Raji (cell line): Measurements from ENCODE around the gene IMPACT.

ENCODE experiments used
- POLR2A ChIP-seq: IDR thresholded peaks from 2 replicates; pipeline ENCODE4 v1.6.1; 2011; ENCODE audit warnings: low read depth, low read length, control low read depth; ENCODE audit not compliant: insufficient read depth

IMPACT gene, protein sequence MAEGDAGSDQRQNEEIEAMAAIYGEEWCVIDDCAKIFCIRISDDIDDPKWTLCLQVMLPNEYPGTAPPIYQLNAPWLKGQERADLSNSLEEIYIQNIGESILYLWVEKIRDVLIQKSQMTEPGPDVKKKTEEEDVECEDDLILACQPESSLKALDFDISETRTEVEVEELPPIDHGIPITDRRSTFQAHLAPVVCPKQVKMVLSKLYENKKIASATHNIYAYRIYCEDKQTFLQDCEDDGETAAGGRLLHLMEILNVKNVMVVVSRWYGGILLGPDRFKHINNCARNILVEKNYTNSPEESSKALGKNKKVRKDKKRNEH

DNA sequence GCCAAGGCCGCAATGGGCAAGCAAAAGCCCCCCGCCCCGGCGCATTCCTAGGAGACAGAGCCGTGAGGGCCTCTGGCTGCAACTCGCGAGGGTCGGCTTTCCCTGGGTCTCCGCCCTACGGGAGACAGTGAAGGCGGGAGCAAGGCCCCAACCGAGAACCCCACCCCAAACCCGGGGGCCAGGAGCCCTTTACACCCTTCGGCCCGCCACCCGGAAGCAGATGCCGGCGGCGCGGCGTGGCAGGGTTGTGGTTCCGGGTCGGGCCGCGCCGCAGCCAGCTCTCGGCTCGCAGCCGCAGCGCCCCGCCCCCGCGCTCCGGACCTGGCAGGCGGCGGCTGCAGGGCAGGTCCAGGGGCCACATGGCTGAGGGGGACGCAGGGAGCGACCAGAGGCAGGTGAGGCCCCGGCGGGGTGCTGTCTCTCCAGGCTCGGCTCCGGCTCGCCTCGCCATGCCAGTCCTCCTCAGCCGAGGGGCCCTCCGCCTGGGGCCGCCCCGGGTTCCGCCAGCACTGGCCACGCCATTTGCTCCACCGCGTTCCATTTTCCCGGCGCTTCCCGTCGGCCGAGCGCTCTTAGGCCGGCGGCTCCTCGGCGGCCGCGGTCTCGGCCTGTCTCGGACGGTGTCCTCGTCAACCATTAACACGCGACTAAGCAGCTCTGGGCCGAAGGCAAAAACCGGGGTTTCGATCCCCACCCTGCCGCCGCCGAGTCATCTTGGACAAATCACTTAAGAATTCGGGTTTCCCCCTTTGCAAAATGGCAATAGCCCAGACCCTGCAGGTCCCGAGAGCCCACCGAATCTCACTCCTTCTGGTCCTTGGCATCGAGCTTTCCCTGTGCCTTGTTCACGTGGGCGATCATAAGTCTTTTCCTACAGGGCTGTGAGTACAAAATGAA is at the start of gene IMPACT:
Gene IMPACT, plus strand, starts transcription at position 273 of the 897 bp plus-strand sequence. Its CDS starts 87 bp downstream, at position 360.
- no peak for TF ChIP-seq POLR2A

DNA sequence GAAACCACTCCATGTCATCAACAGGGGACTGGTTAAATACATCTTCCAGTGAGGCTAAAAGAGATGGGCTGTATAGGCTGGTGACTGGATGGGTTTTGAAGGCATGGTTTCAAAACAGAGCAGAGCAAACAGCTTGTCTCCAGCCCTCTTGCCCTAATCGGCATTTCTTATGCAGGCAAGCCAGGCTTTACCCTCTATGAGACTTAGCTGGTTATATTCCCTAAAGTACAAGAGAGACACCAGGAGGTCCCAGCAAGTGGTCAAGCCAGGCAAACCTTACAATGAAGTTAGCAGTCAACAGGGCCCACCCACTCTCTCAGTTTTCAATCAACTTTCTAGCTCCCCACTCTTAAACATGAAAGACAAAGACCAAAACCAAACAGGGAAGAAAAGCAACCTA is 47.9 kb upstream of the IMPACT start:
- TF ChIP-seq POLR2A, result no peak

DNA sequence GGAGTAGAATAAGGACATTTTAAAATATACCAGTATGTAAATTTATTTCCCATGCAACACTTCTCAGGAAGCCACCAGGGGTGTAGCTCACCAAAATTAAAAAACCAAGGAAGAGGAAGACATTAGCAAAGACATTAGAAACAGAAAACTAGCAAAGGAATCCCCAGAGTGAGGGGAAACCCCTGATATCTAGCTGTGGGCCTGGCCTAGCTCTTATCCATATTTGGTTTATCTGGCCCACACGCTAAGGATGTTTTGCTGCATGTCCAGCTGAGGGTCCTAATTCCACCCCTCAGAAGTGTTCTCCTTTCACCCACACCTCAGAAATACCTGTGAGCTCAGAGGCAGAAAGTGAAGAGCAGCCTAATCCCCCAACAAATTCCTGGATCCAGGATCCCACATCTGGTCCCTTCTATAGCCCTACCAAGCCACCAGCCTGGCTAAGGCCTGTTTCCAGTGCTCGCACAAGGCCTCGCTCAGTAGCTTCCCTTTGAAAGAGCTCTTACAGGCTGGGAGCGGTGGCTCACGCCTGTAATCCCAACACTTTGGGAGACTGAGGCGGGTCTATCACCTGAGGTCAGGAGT is 46.2 kb upstream of the IMPACT start:
- no peak for TF ChIP-seq POLR2A

DNA sequence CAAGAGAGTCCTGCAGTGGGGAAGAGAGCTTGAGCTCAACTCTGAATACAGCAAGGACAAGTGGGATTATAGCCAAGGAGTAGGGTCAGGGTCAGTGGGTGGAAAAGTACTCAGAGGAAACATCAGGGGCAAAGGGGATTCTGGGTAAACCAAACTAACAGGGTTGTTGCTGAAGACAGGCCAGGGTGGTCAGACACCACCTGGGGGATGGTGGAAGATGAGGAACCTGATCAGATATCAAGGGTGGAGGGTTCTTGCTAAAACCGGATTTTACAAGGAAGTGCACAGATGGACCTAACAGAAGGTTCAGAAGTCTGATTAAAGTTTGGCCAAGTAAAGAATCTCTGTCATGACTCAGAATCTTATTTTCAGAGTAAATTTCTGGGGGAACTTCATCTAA is 45.3 kb upstream of the IMPACT start:
- TF ChIP-seq POLR2A, result no peak

DNA sequence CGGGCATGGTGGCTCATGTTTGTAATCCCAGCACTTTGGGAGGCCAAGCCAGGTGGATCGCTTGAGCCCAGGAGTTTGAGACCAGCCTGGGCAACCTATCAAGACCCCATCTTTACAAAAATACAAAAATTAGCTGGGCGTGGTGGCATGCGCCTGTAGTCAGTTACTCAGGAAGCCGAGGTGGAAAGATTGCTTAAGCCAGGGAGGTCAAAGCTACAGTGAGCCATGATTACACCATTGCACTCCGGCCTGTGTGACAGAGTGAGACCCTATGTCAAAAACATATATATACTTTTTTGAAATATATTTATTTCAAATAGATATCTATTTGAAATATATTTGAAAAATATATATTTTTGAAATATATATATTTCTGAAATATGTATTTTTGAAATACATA is 39.8 kb upstream of the IMPACT start:
- no peak for TF ChIP-seq POLR2A

DNA sequence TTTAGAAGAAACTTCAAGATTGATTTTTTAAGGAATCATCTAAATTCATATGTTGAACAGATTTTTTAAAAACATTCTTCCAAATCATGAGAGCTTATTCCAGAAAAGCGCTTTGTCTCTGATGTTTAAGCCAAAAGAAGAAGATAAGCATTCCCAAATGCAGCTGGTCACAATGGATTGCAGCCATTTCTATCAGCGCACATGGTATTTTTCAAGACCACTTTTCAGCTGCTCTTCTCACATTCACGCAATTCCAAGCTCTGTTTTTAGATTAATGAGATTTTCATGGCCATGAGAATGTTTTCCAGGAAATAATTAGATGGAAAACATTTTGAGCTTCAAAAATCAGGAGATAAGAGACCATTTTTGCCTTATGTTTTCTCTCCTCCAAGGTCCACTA is 37.5 kb upstream of the IMPACT start:
- TF ChIP-seq POLR2A, result no peak

DNA sequence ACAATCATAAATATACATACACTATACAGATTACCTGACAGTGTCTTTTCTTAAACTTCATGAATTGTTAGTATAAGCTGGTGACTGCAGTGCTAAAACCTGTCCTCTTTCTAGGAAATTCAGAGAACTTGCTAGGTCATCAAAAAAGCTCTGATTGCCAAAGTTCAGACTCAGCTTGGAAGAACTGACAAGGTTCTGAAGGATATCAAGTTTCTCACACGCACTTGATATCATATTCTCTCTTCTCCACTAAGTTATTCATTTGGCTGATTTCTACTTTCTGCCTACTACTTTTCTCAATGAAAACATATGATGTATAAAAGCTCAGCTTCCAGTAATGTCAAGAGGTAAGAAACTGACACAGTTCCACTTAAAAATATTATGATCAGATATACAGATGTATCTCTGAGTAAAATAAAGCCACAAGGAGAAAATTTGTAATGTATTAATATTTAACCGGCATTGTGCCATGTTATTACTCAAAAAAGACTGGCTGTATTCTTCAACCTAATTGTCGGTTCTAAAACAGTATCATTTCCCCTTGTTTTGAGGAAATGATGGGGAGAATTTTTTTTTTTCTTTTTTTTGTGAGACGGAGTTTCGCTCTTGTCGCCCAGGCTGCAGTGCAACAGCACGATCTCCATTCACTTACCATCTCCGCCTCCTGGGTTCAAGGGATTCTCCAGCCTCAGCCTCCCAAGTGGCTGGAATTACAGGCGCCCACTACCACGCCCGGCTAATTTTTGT is 31.2 kb upstream of the IMPACT start:
- no peak for TF ChIP-seq POLR2A

DNA sequence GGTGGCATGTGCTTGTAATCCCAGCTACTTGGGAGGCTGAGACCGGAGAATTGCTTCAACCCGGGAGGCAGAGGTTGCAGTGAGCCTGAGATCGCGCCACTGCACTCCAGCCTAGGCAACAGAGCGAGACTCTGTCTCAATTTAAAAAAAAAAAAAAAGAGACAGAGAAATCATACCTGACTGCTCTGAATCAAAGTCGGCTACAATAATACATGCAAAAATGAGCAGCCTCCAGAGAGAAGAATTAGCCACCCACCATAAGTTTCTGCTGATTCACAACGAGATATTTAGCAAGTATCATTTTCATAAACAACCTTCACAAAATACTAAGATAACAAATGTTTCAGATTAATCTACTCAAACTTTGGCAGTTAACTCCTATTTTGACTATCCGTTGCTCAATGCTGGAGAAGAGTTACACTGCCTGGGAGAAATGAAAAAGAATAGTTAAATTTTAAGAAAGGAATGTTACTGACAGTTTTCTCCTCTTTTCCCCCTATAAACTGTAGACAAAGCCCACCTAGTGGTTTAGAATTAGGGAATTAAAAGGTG is 30.3 kb upstream of the IMPACT start:
- no peak for TF ChIP-seq POLR2A

DNA sequence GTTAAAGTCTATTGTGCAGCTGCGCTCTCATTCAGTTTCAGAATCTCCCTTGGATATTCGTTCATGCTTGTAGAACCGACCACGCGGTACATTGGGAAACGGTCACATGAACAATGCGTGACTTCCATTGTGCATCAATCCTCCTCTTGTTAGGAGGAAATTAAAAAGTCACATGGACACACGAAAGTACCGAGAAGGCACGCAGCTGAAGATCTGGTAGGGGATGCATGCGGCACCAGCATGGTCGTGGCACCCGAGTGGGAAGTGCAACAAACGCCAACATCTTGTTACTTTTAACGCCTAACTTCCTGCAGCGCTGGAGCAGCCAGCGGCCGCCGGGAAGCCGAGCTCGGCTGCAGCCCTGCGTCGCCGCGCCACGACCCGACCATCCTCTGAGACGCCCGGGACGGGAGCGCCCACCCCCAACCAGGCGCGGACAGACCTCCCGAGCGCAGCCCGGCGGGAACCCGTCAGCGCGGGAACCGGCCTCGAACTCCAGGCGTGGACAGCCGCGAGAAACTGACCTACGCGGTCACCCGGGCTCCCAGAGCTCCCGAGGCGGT is 29.3 kb upstream of the IMPACT start:
- TF ChIP-seq POLR2A, result no peak

DNA sequence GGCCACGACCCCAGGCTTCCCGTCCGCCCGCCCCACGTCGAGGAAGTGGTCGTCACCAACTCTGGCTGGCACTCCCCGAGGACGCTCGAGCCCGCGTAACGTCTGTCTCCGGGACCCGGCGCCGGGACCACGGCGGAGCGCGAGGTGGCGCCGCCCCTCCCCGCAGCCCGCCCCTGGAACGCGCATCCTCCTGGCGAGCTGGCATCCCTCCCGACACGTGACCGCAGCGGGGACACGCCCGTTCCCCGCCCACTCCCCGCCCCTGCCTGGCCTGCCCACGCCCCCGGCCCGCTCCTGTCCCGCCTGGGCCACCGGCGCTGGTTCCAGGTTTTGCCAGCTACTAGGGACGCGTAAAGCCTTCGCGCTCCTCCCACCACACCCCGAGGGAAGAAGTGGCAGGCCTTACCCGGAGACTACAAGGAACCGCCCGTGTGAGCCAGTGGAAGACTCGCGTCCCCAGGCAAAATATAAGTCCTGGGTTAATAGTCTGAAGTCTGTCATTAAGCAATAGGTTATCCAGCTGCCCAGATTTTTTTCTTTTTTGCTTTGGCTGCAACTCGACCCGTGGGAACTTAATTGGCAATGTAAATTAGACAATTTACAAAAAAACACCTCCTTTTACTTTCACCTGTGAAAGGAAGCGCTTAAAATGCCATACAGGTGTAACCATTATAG is 28.6 kb upstream of the IMPACT start, which contains the start of gene OSBPL1A:
Gene OSBPL1A, minus strand, starts transcription at position 131 of the 675 bp plus-strand sequence. CDS start 20,291 bp downstream, outside the sequence.
- no peak for TF ChIP-seq POLR2A

DNA sequence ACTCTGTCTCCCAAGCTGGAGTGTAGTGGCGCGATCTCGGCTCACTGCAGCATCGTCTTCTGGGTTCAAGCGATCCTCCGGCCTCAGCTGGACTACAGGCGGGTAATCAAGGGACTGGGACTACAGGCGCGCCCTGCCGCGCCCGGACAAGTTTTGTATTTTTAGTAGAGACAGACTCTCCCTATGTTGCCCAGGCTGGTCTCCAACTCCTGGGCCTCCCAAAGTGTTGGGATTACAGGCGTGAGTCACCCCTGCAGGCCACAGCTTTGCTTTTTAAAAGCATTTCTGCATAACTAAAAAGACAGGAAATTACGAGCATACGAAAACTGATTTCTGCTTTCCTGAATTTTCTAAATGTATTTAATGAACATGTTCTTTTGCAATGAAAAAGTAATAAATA is 27.9 kb upstream of the IMPACT start:
- TF ChIP-seq POLR2A, result no peak

DNA sequence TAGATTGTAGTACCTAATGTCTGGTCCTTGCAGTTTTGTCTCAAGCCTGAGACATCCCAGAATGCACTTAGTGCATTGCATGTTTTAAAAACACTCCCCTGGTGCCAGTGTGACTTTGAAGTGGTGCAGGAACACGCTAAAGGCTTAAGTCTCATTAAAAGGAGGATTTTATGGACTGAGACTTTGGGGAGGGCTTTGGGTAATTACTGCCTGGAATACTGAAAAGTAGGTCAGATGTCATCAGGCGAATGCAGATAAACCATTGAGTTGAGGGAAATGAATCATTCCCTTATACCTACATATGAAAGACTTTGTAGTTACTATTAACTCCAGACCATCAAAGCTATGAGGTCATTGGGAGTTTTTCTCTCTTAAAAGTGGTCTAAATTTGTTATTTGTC is 25.9 kb upstream of the IMPACT start:
- TF ChIP-seq POLR2A, result no peak

DNA sequence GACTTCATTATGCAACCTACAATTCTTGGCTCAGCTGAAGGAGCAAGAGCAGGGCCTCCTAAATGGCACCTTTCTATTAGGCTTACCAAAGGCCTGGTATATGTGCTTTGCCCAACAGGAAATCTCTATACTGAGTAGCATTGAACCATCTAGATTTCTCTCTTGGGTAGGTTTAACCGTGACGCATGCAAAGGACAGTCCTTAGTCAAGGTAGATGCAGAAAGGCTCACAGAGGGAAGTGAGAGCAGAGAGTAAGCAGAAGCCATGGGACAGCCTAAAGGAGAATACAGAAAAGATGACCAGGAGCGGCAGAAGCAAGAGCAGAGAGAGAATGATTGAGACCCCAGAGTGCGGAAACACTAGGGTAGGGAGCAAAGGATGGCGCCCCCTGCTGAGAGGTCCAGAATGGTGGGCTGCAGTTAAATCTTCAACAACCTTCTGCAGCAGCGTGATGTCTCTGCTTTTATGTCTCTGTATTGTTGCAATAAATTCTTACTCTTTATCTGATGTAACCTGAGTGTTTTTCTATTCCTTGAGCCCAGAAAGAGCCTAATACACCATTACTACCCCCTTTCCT is 24.2 kb upstream of the IMPACT start:
- TF ChIP-seq POLR2A, result no peak
